ENCODE measurements around the gene PRUNE2. TPM values are rescaled to one million over a fixed set of nuclear protein-coding genes. Genes with fewer than 3 reads are reported as not detected.

The PRUNE2 gene
- total RNA-seq, 1 donor from 2014 or later = 1.9 TPM

GRCh38 chr9:76581731-76582130 is 324.2 kb downstream of the PRUNE2 start:
- ATAC-seq (no peak), DNase-seq (ENCODE audit: missing footprints) (no peak)
- intact Hi-C loops (cut with DNase I) = no loop called here

- intact Hi-C loops (cut with DNase I) = no loop called here
- no peak for DNase-seq (ENCODE audit: missing footprints)
- no peak for ATAC-seq
Measured at GRCh38 chr9:76580820-76581219, 325.1 kb downstream of the PRUNE2 start.

GRCh38 chr9:76580188-76580587 is 325.7 kb downstream of the PRUNE2 start:
- no peak for ATAC-seq
- intact Hi-C loops (cut with DNase I) = no loop called here

GRCh38 chr9:76576344-76576743 is 329.6 kb downstream of the PRUNE2 start:
- DNase-seq (ENCODE audit: missing footprints) = no peak
- ATAC-seq = no peak
- intact Hi-C loops (cut with DNase I) = no loop called here

More at GRCh38 chr9:76580188-76580587, 325.7 kb downstream of the PRUNE2 start:
- no peak for DNase-seq (ENCODE audit: missing footprints)

- ATAC-seq (no peak), DNase-seq (ENCODE audit: missing footprints) (no peak)
- intact Hi-C loops (cut with DNase I) = no loop called here
Measured at GRCh38 chr9:76575761-76576160, 330.2 kb downstream of the PRUNE2 start.

DNA sequence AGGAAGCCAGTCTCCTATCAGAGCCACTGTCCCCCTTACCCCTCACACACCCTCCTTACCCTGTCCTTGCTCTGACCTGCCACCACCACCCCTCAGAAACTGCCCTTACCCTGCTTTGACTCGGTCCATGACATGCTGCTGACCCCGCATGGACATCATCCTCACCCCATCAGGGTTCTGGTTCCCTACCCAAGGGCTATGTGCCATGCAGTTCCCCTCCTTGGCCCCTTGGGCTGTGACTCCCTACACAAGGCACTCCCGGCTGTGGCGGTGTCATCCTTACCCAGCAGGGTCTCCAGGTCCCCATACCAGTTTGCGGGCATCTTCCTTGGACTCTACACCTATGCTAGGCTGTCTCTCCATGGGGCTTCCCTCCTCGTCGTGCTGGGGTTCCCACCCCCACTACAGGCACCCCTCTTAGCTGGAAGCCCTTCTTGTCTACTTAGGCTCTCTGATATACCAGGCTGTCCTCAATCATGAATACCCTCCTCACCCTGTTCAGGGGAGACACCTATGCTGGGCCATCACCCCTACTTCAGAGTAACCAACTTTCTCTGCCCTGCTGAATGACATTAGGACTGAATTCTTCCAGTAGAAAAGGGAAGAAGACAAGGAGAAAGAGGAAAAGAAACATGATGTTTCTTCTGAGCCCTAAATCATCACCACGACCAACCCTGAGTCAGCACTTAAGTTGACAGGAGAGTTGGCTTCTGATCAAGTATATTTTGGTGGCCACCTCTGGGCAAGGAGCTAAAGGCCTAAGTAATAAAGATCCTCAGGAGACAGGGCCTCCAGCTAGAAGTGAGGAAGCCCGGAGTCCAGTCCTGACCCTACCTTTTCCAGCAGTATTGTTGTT is 331.8 kb downstream of the PRUNE2 start:
- intact Hi-C loops (cut with DNase I) = no loop called here
- ATAC-seq (peak; percentile 23), DNase-seq (ENCODE audit: missing footprints) (no peak)

DNA sequence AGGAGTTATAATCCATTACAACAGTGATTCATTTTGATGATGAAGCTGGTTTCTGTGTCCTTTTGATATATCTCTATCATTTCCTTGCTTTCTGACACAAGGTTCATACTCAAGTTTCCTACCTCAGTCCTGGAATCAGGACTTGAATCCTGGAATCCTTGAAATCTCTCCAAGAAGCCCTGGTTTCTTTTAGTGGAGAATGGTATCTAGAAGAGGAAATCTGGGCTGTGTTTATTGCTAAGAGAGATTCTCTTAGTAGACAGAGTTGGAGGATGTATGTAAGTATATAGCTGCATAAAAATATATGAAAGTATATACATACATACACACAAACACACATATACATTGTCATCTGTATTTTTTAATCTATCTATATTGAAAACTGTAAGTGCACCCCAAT is 332.5 kb downstream of the PRUNE2 start:
- DNase-seq (ENCODE audit: missing footprints) = no peak
- no peak for ATAC-seq
- intact Hi-C loops (cut with DNase I) = no loop called here

DNA sequence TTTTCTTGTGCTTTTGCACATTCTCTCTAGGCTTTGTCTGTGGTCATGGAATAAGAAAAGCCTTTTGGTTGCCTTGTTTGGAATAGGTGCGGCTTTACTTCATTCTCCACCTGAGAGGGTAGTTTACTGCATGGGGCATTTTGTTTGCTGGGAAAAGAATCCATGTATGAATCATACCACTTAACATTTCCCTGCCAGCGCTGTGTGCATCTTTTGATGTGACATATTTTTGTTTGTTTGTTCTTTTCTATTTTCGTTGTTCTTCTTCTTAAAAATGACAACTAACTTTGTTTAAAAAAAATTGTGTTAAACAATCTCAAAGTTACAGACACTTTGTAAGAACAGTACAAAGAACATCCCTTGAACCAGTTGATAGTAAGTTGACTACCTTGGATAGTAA is 333.8 kb downstream of the PRUNE2 start:
- no peak for ATAC-seq
- intact Hi-C loops (cut with DNase I) = no loop called here
- DNase-seq (ENCODE audit: missing footprints) = no peak

DNA sequence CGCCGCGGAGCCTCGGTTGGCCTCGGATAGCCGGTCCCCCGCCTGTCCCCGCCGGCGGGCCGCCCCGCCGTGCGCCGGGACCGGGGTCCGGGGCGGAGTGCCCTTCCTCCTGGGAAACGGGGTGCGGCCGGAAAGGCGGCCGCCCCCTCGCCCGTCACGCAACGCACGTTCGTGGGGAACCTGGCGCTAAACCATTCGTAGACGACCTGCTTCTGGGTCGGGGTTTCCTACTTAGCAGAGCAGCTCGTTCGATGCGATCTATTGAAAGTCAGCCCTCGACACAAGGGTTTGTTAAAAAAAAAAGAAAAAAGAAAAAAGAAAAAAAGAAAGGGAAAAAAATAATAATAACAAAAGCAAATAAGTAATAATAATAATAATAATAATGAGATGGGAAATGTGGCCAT is 334.2 kb downstream of the PRUNE2 start:
- intact Hi-C loops (cut with DNase I) = no loop called here
- ATAC-seq = no peak
- DNase-seq (ENCODE audit: missing footprints) = no peak

DNA sequence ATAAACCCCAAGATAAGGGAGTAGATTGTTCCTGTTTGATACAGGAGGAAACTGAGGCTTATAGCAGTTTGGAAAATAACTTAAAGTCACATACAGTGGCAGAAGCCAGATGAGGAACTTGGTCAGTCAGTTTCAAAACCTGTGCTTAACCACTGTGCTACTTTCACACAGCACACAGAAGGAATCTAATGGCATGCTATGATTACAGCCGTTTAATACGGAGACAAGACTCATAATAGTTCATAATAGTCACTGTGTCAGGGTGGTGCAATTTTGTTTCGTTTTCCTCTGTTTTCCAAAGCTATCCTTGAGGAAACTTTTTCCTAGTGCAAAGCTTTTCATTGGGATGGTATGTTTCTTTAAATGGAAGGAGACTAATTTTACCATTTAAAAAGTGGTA is 334.6 kb downstream of the PRUNE2 start:
- intact Hi-C loops (cut with DNase I) = no loop called here
- DNase-seq (ENCODE audit: missing footprints) (no peak), ATAC-seq (peak; percentile 34)

GRCh38 chr9:76570826-76571225 is 335.1 kb downstream of the PRUNE2 start:
- intact Hi-C loops (cut with DNase I) = no loop called here
- no peak for DNase-seq (ENCODE audit: missing footprints)
- no peak for ATAC-seq

DNA sequence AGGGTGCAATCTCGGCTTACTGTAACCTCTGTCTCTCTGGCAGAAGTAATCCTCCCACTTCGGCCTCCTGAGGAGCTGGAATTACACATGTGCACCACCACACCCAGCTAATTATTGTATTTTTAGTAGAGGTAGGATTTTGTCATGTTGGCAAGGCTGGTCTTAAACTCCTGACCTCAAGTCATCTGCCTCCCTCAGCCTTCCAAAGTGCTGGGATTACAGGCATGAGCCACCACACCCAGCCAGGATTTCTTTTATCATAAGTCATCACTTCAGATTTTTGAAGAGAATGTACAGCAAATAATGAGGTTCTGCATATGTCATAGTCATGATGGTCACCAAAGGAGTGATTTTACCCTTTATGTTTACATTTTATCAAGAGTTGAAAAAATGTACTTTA is 338.8 kb downstream of the PRUNE2 start:
- DNase-seq (ENCODE audit: missing footprints) (no peak), ATAC-seq (no peak)
- intact Hi-C loops (cut with DNase I) = loop anchor here (10.0 kb wide), 1 partner anchor 78 kb away; no protein-coding TSS in a partner anchor

GRCh38 chr9:76564297-76564696 is 341.6 kb downstream of the PRUNE2 start:
- DNase-seq (ENCODE audit: missing footprints) (no peak), ATAC-seq (no peak)
- intact Hi-C loops (cut with DNase I) = loop anchor here (10.0 kb wide), 1 partner anchor 81 kb away; no protein-coding TSS in a partner anchor

DNA sequence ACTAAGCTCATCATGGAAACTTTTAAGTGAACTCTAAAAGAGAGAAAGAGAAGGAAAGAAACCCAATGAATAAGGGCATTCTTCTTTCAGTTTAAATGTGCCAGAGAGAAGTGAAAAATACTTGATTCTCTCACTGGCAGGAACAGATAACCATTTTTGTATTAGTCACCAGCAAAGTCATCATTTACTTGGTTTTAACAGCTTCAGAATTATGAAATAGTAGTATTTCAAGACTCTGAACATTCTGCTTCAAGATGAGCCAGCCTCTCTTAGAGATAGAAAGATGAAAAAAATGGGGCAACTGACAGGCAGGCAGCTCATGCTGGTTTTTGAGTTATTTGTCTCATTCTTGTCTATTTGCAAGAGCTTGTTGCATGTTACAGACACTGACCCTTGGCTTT is 343.4 kb downstream of the PRUNE2 start:
- peak; percentile 34 for ATAC-seq
- no peak for DNase-seq (ENCODE audit: missing footprints)
- intact Hi-C loops (cut with DNase I) = loop anchor here (10.0 kb wide), 1 partner anchor 82 kb away; no protein-coding TSS in a partner anchor

- intact Hi-C loops (cut with DNase I) = loop anchor here (10.0 kb wide), 1 partner anchor 83 kb away; no protein-coding TSS in a partner anchor
- ATAC-seq (no peak), DNase-seq (ENCODE audit: missing footprints) (no peak)
Measured at GRCh38 chr9:76561900-76562299, 344.0 kb downstream of the PRUNE2 start.

Other genes with a start within 250 kb of the PRUNE2 start
- not detected for gene PCA3, start 141.7 kb downstream of the PRUNE2 start, total RNA-seq
- not detected for gene FOXB2, start 113.5 kb upstream of the PRUNE2 start, total RNA-seq